ENCODE results near the gene FCHSD2. TPM values are rescaled to one million over a fixed set of nuclear protein-coding genes. Genes with fewer than 3 reads are reported as not detected.
A peak's percentile ranks its signal among the peaks of the same experiment; 100 is the strongest.

The FCHSD2 gene
- total RNA-seq, 1 donor, result 34.0 TPM

DNA sequence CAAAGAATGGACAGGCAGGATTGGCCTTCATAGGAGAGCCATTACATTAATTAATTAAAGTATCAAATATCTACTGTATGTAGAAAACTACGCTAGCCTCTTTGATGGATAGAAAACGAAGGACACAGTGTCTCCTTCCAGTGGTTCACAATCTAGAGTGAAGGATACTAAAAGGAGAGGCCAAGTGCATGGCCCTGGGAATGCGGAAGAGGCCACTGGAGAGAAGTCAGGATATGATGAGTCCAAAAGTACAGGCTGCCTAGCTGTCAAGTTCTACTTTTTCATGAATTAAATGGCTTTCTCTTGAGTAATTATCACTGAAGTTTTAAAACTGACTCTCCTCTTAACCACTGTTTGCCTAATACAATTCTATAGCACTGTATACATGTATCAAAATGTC lies 286.1 kb downstream of the FCHSD2 start:
- Histone ChIP-seq H3K27me3 (ENCODE audit: insufficient read depth, low read length) (no peaks in the 10 kb centered on the region), H2AFZ (ENCODE audit: low read length) (no peak overlapping the region), H3K4me2 (ENCODE audit: insufficient read depth, low read length) (no peak overlapping the region), H3K9me3 (ENCODE audit: low read depth, low read length) (no peaks in the 10 kb centered on the region), H3K4me3 (ENCODE audit: insufficient read depth, low read length) (no peak overlapping the region), H3K27ac (ENCODE audit: low read depth, low read length) (peak overlapping the region; percentile 61), H4K20me1 (ENCODE audit: insufficient read depth, low read length) (peaks cover 4% of the 10 kb centered on the region), H3K36me3 (ENCODE audit: insufficient read depth, low read length) (no peaks in the 10 kb centered on the region), H3K79me2 (ENCODE audit: insufficient read depth, low read length) (peaks cover 9% of the 10 kb centered on the region), H3K4me1 (ENCODE audit: insufficient read depth, low read length) (peaks cover 25% of the 10 kb centered on the region)
- TF ChIP-seq, protein P1, sequence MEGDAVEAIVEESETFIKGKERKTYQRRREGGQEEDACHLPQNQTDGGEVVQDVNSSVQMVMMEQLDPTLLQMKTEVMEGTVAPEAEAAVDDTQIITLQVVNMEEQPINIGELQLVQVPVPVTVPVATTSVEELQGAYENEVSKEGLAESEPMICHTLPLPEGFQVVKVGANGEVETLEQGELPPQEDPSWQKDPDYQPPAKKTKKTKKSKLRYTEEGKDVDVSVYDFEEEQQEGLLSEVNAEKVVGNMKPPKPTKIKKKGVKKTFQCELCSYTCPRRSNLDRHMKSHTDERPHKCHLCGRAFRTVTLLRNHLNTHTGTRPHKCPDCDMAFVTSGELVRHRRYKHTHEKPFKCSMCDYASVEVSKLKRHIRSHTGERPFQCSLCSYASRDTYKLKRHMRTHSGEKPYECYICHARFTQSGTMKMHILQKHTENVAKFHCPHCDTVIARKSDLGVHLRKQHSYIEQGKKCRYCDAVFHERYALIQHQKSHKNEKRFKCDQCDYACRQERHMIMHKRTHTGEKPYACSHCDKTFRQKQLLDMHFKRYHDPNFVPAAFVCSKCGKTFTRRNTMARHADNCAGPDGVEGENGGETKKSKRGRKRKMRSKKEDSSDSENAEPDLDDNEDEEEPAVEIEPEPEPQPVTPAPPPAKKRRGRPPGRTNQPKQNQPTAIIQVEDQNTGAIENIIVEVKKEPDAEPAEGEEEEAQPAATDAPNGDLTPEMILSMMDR (IDR thresholded peaks at IDR 0.05; ENCODE audit: extremely low read depth, low read depth, low read length), result no peak
- no peak for DNase-seq (ENCODE audit: insufficient read length, low spot score, missing footprints)

DNA sequence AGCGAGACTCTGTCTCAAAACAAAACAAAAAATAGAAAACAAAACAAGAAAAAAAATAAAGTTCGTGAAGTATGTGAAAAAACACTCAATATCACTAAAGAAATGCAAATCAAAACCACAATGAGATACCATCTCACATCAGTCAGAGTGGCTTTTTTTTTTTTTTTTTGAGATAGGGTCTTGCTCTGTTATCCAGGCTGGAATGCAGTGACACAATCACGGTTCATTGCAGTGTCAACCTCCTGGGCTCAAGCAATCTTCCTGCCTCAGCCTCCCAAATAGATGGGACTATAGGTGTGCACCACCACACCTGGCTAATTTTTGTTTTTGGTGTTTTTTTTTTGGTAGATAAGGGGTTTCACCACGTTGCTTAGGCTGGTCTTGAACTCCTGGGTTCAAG lies 290.4 kb downstream of the FCHSD2 start:
- Histone ChIP-seq H3K4me3 (ENCODE audit: insufficient read depth, low read length) (no peak overlapping the region), H3K79me2 (ENCODE audit: insufficient read depth, low read length) (peaks cover 9% of the 10 kb centered on the region), H2AFZ (ENCODE audit: low read length) (no peak overlapping the region), H3K36me3 (ENCODE audit: insufficient read depth, low read length) (peaks cover 7% of the 10 kb centered on the region), H3K9me3 (ENCODE audit: low read depth, low read length) (no peaks in the 10 kb centered on the region), H3K4me1 (ENCODE audit: insufficient read depth, low read length) (peaks cover 10% of the 10 kb centered on the region), H3K4me2 (ENCODE audit: insufficient read depth, low read length) (no peak overlapping the region), H3K27me3 (ENCODE audit: insufficient read depth, low read length) (no peaks in the 10 kb centered on the region), H3K27ac (ENCODE audit: low read depth, low read length) (no peak overlapping the region), H4K20me1 (ENCODE audit: insufficient read depth, low read length) (peaks cover 4% of the 10 kb centered on the region)
- TF ChIP-seq, protein P1 (IDR thresholded peaks at IDR 0.05; ENCODE audit: extremely low read depth, low read depth, low read length), result no peak
- no peak for DNase-seq (ENCODE audit: insufficient read length, low spot score, missing footprints)

DNA sequence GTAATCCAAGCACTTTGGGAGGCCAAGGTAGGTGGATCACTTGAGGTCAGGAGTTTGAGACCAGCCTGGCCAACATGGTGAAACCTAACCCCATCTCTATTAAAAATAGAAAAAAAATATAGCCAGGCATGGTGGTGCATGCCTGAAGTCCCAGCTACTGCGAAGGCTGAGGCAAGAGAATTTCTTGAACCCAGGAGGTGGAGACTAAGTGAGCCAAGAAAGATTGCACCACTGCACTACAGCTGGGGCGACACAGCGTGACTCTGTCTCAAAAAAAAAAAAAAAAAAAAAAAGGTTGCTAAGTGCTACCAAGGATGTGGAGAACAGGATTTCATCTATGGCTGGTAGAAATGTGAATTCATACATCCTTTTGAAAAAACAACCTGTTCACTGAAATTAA lies 291.3 kb downstream of the FCHSD2 start:
- Histone ChIP-seq H2AFZ (ENCODE audit: low read length) (no peak overlapping the region), H3K27me3 (ENCODE audit: insufficient read depth, low read length) (no peaks in the 10 kb centered on the region), H3K27ac (ENCODE audit: low read depth, low read length) (no peak overlapping the region), H3K79me2 (ENCODE audit: insufficient read depth, low read length) (peaks cover 9% of the 10 kb centered on the region), H3K36me3 (ENCODE audit: insufficient read depth, low read length) (peaks cover 12% of the 10 kb centered on the region), H3K4me2 (ENCODE audit: insufficient read depth, low read length) (no peak overlapping the region), H3K4me3 (ENCODE audit: insufficient read depth, low read length) (no peak overlapping the region), H4K20me1 (ENCODE audit: insufficient read depth, low read length) (peaks cover 4% of the 10 kb centered on the region), H3K4me1 (ENCODE audit: insufficient read depth, low read length) (peaks cover under 1% of the 10 kb centered on the region), H3K9me3 (ENCODE audit: low read depth, low read length) (no peaks in the 10 kb centered on the region)
- TF ChIP-seq, protein P1 (IDR thresholded peaks at IDR 0.05; ENCODE audit: extremely low read depth, low read depth, low read length), result no peak
- DNase-seq (ENCODE audit: insufficient read length, low spot score, missing footprints), result no peak

DNA sequence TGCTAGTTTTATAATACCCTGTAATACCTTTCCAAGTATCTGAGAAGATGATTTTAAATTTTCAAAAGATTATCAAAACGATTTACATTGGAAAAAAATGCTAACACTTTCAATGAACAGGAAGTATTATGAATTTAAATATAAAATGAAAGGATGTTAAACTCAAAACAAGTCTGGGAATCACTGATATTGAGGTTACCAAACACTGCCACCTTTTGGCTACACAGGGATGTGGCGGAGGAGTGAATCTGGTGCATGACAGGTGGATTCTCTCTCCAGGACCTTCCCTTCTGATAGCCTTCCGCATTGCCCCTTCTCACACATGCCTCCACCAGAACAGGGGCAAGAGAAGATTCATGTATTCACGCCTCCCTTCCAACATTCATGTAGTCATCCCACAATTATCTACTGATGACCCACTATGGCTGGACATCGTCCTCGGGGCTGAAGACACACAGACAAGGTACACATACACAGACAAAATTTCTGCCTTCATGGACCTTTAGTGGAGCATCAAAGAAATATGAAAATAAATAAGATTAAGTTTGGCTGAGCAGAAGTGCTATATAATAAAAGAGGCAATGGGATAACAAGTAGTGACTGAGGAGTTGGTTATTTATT lies 293.2 kb downstream of the FCHSD2 start:
- H3K4me2 ChIP-seq (ENCODE audit: insufficient read depth, low read length), result no peak overlapping the region
- TF ChIP-seq, protein P1 (IDR thresholded peaks at IDR 0.05; ENCODE audit: extremely low read depth, low read depth, low read length), result peak; percentile 78
- H4K20me1 ChIP-seq (ENCODE audit: insufficient read depth, low read length), result no peaks in the 10 kb centered on the region
- H3K36me3 ChIP-seq (ENCODE audit: insufficient read depth, low read length), result peaks cover 16% of the 10 kb centered on the region
- H3K4me1 ChIP-seq (ENCODE audit: insufficient read depth, low read length), result peaks cover 11% of the 10 kb centered on the region
- H3K4me3 ChIP-seq (ENCODE audit: insufficient read depth, low read length), result no peak overlapping the region
- H3K27ac ChIP-seq (ENCODE audit: low read depth, low read length), result no peak overlapping the region
- no peak overlapping the region for H2AFZ ChIP-seq (ENCODE audit: low read length)
- H3K79me2 ChIP-seq (ENCODE audit: insufficient read depth, low read length), result peaks cover 5% of the 10 kb centered on the region
- H3K9me3 ChIP-seq (ENCODE audit: low read depth, low read length), result no peaks in the 10 kb centered on the region
- no peaks in the 10 kb centered on the region for H3K27me3 ChIP-seq (ENCODE audit: insufficient read depth, low read length)
- peak; percentile 63 for DNase-seq (ENCODE audit: insufficient read length, low spot score, missing footprints)
